HepG2 (cell line): ENCODE measurements around the gene REM2. TPM values are rescaled to one million over a fixed set of nuclear protein-coding genes. Genes with fewer than 3 reads are reported as not detected.
A peak's percentile ranks its signal among the peaks of the same experiment; 100 is the strongest.

Experiments used
- HNF4G ChIP-seq, 2 experiments: sonication (generic) in 1 of 2; formaldehyde crosslinking in 1 of 2; IDR thresholded peaks; 2 replicates each; pipeline versions ENCODE4 v1.4.0 to v1.6.1; 2011 to 2020; ENCODE audit warnings: borderline replicate concordance in 2 of 2, low read depth in 2 of 2, mild to moderate bottlenecking in 2 of 2, low read length in 1 of 2, missing genetic modification reagents in 1 of 2, moderate library complexity in 1 of 2
- MAF1 ChIP-seq: sonication (generic); formaldehyde crosslinking; IDR thresholded peaks from 2 replicates; pipeline ENCODE4 v1.5.0; 2020; ENCODE audit warnings: missing genetic modification reagents, borderline replicate concordance
- REXO4 ChIP-seq: sonication (generic); formaldehyde crosslinking; IDR thresholded peaks from 2 replicates; pipeline ENCODE4 v1.8.0; 2022; ENCODE audit warnings: missing genetic modification reagents, mild to moderate bottlenecking, borderline replicate concordance
- SIX1 ChIP-seq: sonication (generic); formaldehyde crosslinking; IDR thresholded peaks from 2 replicates; pipeline ENCODE4 v1.4.0; 2020; ENCODE audit warnings: missing genetic modification reagents, borderline replicate concordance
- SP4 ChIP-seq: sonication (generic); formaldehyde crosslinking; IDR thresholded peaks from 2 replicates; pipeline ENCODE4 v1.8.1; 2023; ENCODE audit warnings: mild to moderate bottlenecking, missing genetic modification reagents
- STAT5B ChIP-seq: sonication (generic); formaldehyde crosslinking; IDR thresholded peaks from 2 replicates; pipeline ENCODE4 v1.4.0; 2020; ENCODE audit warnings: missing genetic modification reagents
- TEAD2 ChIP-seq: sonication (generic); formaldehyde crosslinking; IDR thresholded peaks from 2 replicates; pipeline ENCODE4 v1.9.0; 2021; ENCODE audit warnings: missing genetic modification reagents
- ZFY ChIP-seq: sonication (generic); formaldehyde crosslinking; IDR thresholded peaks from 2 replicates; pipeline ENCODE4 v1.4.0; 2020; ENCODE audit warnings: missing genetic modification reagents
- ZNF17 ChIP-seq: sonication (generic); formaldehyde crosslinking; IDR thresholded peaks from 2 replicates; pipeline ENCODE4 v1.5.0; 2020; ENCODE audit warnings: mild to moderate bottlenecking, missing genetic modification reagents
- ZNF224 ChIP-seq: sonication (generic); formaldehyde crosslinking; IDR thresholded peaks from 2 replicates; pipeline ENCODE4 v1.5.0; 2020; ENCODE audit warnings: mild to moderate bottlenecking, missing genetic modification reagents
- ZNF550 ChIP-seq: sonication (generic); formaldehyde crosslinking; IDR thresholded peaks from 2 replicates; pipeline ENCODE4 v1.4.0; 2020; ENCODE audit warnings: mild to moderate bottlenecking, missing genetic modification reagents, borderline replicate concordance
- ZNF598 ChIP-seq: sonication (generic); formaldehyde crosslinking; IDR thresholded peaks from 2 replicates; pipeline ENCODE4 v1.5.1; 2020; ENCODE audit warnings: mild to moderate bottlenecking, missing genetic modification reagents, borderline replicate concordance
- ZNF607 ChIP-seq: sonication (generic); formaldehyde crosslinking; IDR thresholded peaks from 2 replicates; pipeline ENCODE4 v1.5.1; 2020; ENCODE audit warnings: missing genetic modification reagents, mild to moderate bottlenecking, borderline replicate concordance
- ZNF615 ChIP-seq: sonication (generic); formaldehyde crosslinking; IDR thresholded peaks from 2 replicates; pipeline ENCODE4 v1.5.0; 2020; ENCODE audit warnings: mild to moderate bottlenecking, missing genetic modification reagents, borderline replicate concordance
- ZNF724P ChIP-seq: sonication (generic); formaldehyde crosslinking; IDR thresholded peaks from 2 replicates; pipeline ENCODE4 v1.8.0; 2022; ENCODE audit warnings: missing genetic modification reagents, borderline replicate concordance
- ZNF878 ChIP-seq: sonication (generic); formaldehyde crosslinking; IDR thresholded peaks from 2 replicates; pipeline ENCODE4 v1.8.1; 2023; ENCODE audit warnings: mild to moderate bottlenecking, missing genetic modification reagents, moderate library complexity
- polyA plus RNA-seq, 8 experiments: library from polyadenylated mRNA; depleted of rRNA in 3 of 8; stranded (reverse) in 7 of 8; unstranded in 1 of 8; fragments of >200 nt; fragmentation: Illumina TruSeq in 4 of 8; extraction: Trizol in 4 of 8; gene quantifications; 2 replicates each; pipeline versions ENCODE4 v1.2.1 to v1.2.3, GENCODE V29; 2011 to 2016; ENCODE audit warnings: low read depth in 4 of 8, missing spikeins in 1 of 8, mixed read lengths in 1 of 8; ENCODE audit not compliant: insufficient read depth in 1 of 8
- total RNA-seq, 5 experiments: library from RNA; depleted of rRNA; stranded (reverse); fragments of >200 nt; fragmentation: Illumina TruSeq; extraction: Trizol; gene quantifications; 2 replicates each; pipeline ENCODE4 v1.2.3, GENCODE V29; 2016; ENCODE audit warnings: low read depth in 1 of 5
- TF ChIP-seq, protein P1 (sequence below): sonication (generic); formaldehyde crosslinking; IDR thresholded peaks from 2 replicates; pipeline ENCODE4 v1.4.0; 2020; ENCODE audit warnings: low read depth, missing genetic modification reagents
- TF ChIP-seq, protein P2 (sequence below): sonication (generic); formaldehyde crosslinking; IDR thresholded peaks from 2 replicates; pipeline ENCODE4 v1.5.0; 2020; ENCODE audit warnings: missing genetic modification reagents, mild to moderate bottlenecking, borderline replicate concordance
- TF ChIP-seq, protein P3 (sequence below): sonication (generic); formaldehyde crosslinking; IDR thresholded peaks from 2 replicates; pipeline ENCODE4 v1.5.0; 2020; ENCODE audit warnings: mild to moderate bottlenecking, low read depth, missing genetic modification reagents, borderline replicate concordance
- TF ChIP-seq, protein P4 (sequence below): sonication (generic); formaldehyde crosslinking; IDR thresholded peaks from 2 replicates; pipeline ENCODE4 v1.8.1; 2023; ENCODE audit warnings: mild to moderate bottlenecking, missing genetic modification reagents, borderline replicate concordance
- TF ChIP-seq, protein P5 (sequence below): sonication (generic); formaldehyde crosslinking; IDR thresholded peaks from 2 replicates; pipeline ENCODE4 v1.4.0; 2020; ENCODE audit warnings: low read depth, mild to moderate bottlenecking, missing genetic modification reagents

Gene REM2
- total and polyA plus RNA-seq, 2 of the 13 experiments (the other 11 are each of a cell fraction or from before 2014, with no cell fraction given) = 0.20 TPM; not detected in 1

DNA sequence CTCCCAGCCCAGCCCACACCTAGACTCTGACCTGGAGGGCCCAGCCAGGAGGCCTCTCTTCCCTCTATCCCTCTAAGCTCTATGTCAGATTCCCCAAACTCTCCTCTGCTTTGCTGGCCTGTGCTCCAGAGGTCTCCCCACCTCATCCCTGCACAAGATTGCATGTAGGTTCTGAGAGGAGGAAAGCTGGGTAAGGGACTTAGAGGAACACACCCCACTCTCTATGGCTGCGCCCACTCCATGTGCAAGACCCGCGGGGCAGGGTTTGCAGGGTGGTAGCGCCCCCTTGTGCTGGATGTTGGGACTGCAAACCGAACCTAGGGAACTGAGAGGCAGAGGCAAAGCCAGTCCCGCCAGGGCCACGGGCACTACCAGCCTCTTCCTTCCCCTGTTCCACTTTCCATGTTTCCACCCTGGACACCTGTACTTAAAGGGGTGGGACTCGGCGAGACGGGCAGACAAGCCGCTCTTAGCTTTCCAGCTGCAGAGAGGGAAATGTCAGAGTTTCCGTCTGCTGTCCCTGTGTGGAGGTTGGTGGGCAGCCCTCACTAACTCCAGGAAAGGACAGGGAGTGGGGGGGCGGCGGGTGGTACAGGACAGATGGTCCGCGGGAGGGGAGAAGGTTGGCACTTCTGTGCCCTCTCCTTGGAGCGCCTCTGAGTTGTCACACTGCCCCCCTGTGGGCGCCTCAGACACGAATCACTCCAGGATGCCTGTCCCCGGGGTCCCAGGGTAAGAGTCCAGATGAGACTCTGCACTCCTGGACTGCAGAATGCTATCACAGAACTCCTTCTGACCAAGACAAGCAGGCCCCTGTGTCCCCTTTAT lies 29.9 kb upstream of the REM2 start (continued):
- TF ChIP-seq, protein P1, sequence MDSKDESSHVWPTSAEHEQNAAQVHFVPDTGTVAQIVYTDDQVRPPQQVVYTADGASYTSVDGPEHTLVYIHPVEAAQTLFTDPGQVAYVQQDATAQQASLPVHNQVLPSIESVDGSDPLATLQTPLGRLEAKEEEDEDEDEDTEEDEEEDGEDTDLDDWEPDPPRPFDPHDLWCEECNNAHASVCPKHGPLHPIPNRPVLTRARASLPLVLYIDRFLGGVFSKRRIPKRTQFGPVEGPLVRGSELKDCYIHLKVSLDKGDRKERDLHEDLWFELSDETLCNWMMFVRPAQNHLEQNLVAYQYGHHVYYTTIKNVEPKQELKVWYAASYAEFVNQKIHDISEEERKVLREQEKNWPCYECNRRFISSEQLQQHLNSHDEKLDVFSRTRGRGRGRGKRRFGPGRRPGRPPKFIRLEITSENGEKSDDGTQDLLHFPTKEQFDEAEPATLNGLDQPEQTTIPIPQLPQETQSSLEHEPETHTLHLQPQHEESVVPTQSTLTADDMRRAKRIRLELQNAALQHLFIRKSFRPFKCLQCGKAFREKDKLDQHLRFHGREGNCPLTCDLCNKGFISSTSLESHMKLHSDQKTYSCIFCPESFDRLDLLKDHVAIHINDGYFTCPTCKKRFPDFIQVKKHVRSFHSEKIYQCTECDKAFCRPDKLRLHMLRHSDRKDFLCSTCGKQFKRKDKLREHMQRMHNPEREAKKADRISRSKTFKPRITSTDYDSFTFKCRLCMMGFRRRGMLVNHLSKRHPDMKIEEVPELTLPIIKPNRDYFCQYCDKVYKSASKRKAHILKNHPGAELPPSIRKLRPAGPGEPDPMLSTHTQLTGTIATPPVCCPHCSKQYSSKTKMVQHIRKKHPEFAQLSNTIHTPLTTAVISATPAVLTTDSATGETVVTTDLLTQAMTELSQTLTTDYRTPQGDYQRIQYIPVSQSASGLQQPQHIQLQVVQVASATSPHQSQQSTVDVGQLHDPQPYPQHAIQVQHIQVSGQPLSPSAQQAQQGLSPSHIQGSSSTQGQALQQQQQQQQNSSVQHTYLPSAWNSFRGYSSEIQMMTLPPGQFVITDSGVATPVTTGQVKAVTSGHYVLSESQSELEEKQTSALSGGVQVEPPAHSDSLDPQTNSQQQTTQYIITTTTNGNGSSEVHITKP (CRISPR knock-in tag) = peak; percentile 95
- 0 out of 2 replicates have a peak, but pooled peaks have one; percentile 19 for TF ChIP-seq REXO4 (CRISPR knock-in tag)
- TF ChIP-seq STAT5B (CRISPR knock-in tag) = no peak; the same call in 1 of the 2 replicates
- TF ChIP-seq SP4 (CRISPR knock-in tag) = peak; percentile 70; the same call in 1 of the 2 replicates
- 0 out of 2 replicates have a peak, but pooled peaks have one; percentile 24 for TF ChIP-seq SIX1 (CRISPR knock-in tag)
- TF ChIP-seq ZNF724P = 0 out of 2 replicates have a peak, but pooled peaks have one; percentile 23
- TF ChIP-seq ZNF607 = peak; percentile 97
- TF ChIP-seq ZNF878 (CRISPR knock-in tag) = no peak
- TF ChIP-seq TEAD2 (CRISPR knock-in tag) = no peak
- TF ChIP-seq, protein P2, sequence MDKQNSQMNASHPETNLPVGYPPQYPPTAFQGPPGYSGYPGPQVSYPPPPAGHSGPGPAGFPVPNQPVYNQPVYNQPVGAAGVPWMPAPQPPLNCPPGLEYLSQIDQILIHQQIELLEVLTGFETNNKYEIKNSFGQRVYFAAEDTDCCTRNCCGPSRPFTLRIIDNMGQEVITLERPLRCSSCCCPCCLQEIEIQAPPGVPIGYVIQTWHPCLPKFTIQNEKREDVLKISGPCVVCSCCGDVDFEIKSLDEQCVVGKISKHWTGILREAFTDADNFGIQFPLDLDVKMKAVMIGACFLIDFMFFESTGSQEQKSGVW (CRISPR knock-in tag) = no peak
- TF ChIP-seq, protein P3, sequence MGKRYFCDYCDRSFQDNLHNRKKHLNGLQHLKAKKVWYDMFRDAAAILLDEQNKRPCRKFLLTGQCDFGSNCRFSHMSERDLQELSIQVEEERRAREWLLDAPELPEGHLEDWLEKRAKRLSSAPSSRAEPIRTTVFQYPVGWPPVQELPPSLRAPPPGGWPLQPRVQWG (CRISPR knock-in tag) = 0 out of 2 replicates have a peak, but pooled peaks have one; percentile 42
- no peak for TF ChIP-seq MAF1 (CRISPR knock-in tag)
- TF ChIP-seq ZNF550 (CRISPR knock-in tag) = peak; percentile 92
- peak; percentile 71 for TF ChIP-seq ZFY (CRISPR knock-in tag)
- TF ChIP-seq HNF4G (IDR thresholded peaks at IDR 0.05; ENCODE audit: borderline replicate concordance, low read depth, low read length) = peak; percentile 23
- TF ChIP-seq HNF4G (CRISPR knock-in tag; IDR thresholded peaks at IDR 0.05; ENCODE audit: borderline replicate concordance, low read depth) = peak; percentile 59; the same call in 1 of the 2 replicates
- no peak for TF ChIP-seq ZNF615 (CRISPR knock-in tag)
- TF ChIP-seq ZNF224 (CRISPR knock-in tag) = peak; percentile 96
- TF ChIP-seq, protein P4, sequence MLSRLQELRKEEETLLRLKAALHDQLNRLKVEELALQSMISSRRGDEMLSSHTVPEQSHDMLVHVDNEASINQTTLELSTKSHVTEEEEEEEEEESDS = peak; percentile 84; the same call in 1 of the 2 replicates
- TF ChIP-seq, protein P5, sequence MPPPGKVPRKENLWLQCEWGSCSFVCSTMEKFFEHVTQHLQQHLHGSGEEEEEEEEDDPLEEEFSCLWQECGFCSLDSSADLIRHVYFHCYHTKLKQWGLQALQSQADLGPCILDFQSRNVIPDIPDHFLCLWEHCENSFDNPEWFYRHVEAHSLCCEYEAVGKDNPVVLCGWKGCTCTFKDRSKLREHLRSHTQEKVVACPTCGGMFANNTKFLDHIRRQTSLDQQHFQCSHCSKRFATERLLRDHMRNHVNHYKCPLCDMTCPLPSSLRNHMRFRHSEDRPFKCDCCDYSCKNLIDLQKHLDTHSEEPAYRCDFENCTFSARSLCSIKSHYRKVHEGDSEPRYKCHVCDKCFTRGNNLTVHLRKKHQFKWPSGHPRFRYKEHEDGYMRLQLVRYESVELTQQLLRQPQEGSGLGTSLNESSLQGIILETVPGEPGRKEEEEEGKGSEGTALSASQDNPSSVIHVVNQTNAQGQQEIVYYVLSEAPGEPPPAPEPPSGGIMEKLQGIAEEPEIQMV (CRISPR knock-in tag) = peak; percentile 94
- peak; percentile 99 for TF ChIP-seq ZNF598 (CRISPR knock-in tag)
- no peak for TF ChIP-seq ZNF17
